WTC11 (cell line): Measurements from ENCODE around the gene ADGRD2.

Experiments
- CTCF ChIP-seq: fragments of 200-600 bp; IDR thresholded peaks from 2 replicates; pipeline ENCODE4 v1.8.0; 2022; ENCODE audit warnings: antibody characterized with exemption
- ETV6 ChIP-seq: sonication (generic); formaldehyde crosslinking; IDR thresholded peaks from 2 replicates; pipeline ENCODE4 v1.8.1; 2022; ENCODE audit warnings: mild to moderate bottlenecking, missing genetic modification reagents
- NFE2L1 ChIP-seq: sonication (generic); formaldehyde crosslinking; IDR thresholded peaks from 2 replicates; pipeline ENCODE4 v1.8.1; 2023; ENCODE audit warnings: missing genetic modification reagents
- PREB ChIP-seq: sonication (generic); formaldehyde crosslinking; IDR thresholded peaks from 2 replicates; pipeline ENCODE4 v1.8.1; 2022; ENCODE audit warnings: mild to moderate bottlenecking, missing genetic modification reagents, moderate library complexity, borderline replicate concordance
- TF ChIP-seq, protein P1 (sequence below): sonication (generic); formaldehyde crosslinking; IDR thresholded peaks from 2 replicates; pipeline ENCODE4 v1.8.0; 2022; ENCODE audit warnings: mild to moderate bottlenecking, missing genetic modification reagents

GRCh38 chr9:124439686-124440243 lies 10.5 kb upstream of the ADGRD2 start:
- TF ChIP-seq, protein P1, sequence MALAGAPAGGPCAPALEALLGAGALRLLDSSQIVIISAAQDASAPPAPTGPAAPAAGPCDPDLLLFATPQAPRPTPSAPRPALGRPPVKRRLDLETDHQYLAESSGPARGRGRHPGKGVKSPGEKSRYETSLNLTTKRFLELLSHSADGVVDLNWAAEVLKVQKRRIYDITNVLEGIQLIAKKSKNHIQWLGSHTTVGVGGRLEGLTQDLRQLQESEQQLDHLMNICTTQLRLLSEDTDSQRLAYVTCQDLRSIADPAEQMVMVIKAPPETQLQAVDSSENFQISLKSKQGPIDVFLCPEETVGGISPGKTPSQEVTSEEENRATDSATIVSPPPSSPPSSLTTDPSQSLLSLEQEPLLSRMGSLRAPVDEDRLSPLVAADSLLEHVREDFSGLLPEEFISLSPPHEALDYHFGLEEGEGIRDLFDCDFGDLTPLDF, result no peak
- no peak for TF ChIP-seq CTCF
- TF ChIP-seq PREB (CRISPR knock-in tag), result no peak
- no peak for TF ChIP-seq ETV6 (CRISPR knock-in tag)
- TF ChIP-seq NFE2L1 (CRISPR knock-in tag), result no peak
